OCI-LY1 (cell line): ENCODE measurements around the gene NKTR.

Source experiments
- H2AFZ ChIP-seq: fragments of 200-600 bp; sonication (generic), shearing (Covaris generic); 2 replicates; pipeline ENCODE4 v1.6.0; 2014; ENCODE audit warnings: antibody characterized with exemption, mild to moderate bottlenecking, low read length
- H3F3A ChIP-seq: fragments of 200-600 bp; sonication (generic), shearing (Covaris generic); 2 replicates; pipeline ENCODE4 v1.6.0; 2014; ENCODE audit warnings: mild to moderate bottlenecking, antibody characterized with exemption, low read length, moderate library complexity; ENCODE audit not compliant: insufficient read depth
- H3K27ac ChIP-seq: fragments of 200-600 bp; sonication (generic); 2 replicates; pipeline ENCODE4 v1.5.1; 2014; ENCODE audit warnings: low read length, mixed run types, mild to moderate bottlenecking, low read depth; ENCODE audit not compliant: poor library complexity, severe bottlenecking
- H3K27me3 ChIP-seq: fragments of 200-600 bp; sonication (generic); 2 replicates; pipeline ENCODE4 v1.6.0; 2014; ENCODE audit warnings: antibody characterized with exemption, mild to moderate bottlenecking, low read length, moderate library complexity; ENCODE audit not compliant: insufficient read depth
- H3K36me3 ChIP-seq: fragments of 200-600 bp; sonication (generic); 2 replicates; pipeline ENCODE4 v1.6.1; 2014; ENCODE audit warnings: mild to moderate bottlenecking, antibody characterized with exemption, low read length, moderate library complexity, mixed read lengths; ENCODE audit not compliant: insufficient read depth
- H3K4me1 ChIP-seq: fragments of 200-600 bp; sonication (generic); 2 replicates; pipeline ENCODE4 v1.5.1; 2014; ENCODE audit warnings: mild to moderate bottlenecking, low read length, moderate library complexity; ENCODE audit not compliant: insufficient read depth, severe bottlenecking
- H3K4me2 ChIP-seq: fragments of 200-600 bp; sonication (generic), shearing (Covaris generic); 2 replicates; pipeline ENCODE4 v1.6.1; 2014; ENCODE audit warnings: low read length
- H3K4me3 ChIP-seq: fragments of 200-600 bp; sonication (generic); 2 replicates; pipeline ENCODE4 v1.5.1; 2014; ENCODE audit warnings: low read length, low read depth, mild to moderate bottlenecking, mixed read lengths; ENCODE audit not compliant: poor library complexity, severe bottlenecking
- H3K79me2 ChIP-seq: fragments of 200-600 bp; shearing (Covaris generic); 2 replicates; pipeline ENCODE4 v1.6.1; 2016; ENCODE audit warnings: mixed run types, low read length, mixed read lengths; ENCODE audit not compliant: insufficient read depth
- H3K9ac ChIP-seq: fragments of 200-600 bp; sonication (generic), shearing (Covaris generic); 2 replicates; pipeline ENCODE4 v1.6.1; 2014; ENCODE audit warnings: mild to moderate bottlenecking, low read length, mixed read lengths
- H3K9me2 ChIP-seq: fragments of 200-600 bp; sonication (generic), shearing (Covaris generic); 2 replicates; pipeline ENCODE4 v1.6.1; 2014; ENCODE audit warnings: low read depth, mild to moderate bottlenecking, low read length, mixed read lengths
- H3K9me3 ChIP-seq: fragments of 200-600 bp; shearing (Covaris generic); 2 replicates; pipeline ENCODE4 v1.6.1; 2014; ENCODE audit warnings: low read length, mixed read lengths
- H4K20me1 ChIP-seq: fragments of 200-600 bp; sonication (generic), shearing (Covaris generic); 2 replicates; pipeline ENCODE4 v1.6.0; 2016; ENCODE audit warnings: mild to moderate bottlenecking, low read length; ENCODE audit not compliant: insufficient read depth
- CTCF ChIP-seq: fragments of 200-600 bp; sonication (generic), shearing (Covaris generic); IDR thresholded peaks from 2 replicates; pipeline ENCODE4 v1.5.1; 2017; ENCODE audit warnings: mild to moderate bottlenecking, antibody characterized with exemption, low read length, moderate library complexity, mixed read lengths
- EZH2 ChIP-seq: fragments of 200-600 bp; sonication (generic), shearing (Covaris generic); IDR thresholded peaks from 2 replicates; pipeline ENCODE4 v1.8.0; 2017; ENCODE audit warnings: borderline replicate concordance, mixed run types, mild to moderate bottlenecking, antibody characterized with exemption, low read length, moderate library complexity, mixed read lengths

NKTR gene

DNA sequence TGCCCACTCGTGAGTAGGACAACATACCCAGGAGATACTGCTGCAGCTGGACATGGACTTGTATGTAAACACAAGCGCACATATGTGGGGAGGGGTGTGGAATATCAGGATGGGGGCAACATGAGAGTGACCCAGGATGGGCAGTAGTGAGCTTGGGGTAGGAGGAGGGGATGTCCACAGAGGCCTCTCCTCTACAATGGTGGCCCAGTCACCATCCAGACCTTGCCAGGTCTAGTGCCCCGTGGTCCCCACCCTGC is 52.7 kb downstream of the NKTR start:
- Histone ChIP-seq H3K4me2 (no peak overlapping the region), H3K36me3 (peaks cover 10% of the 10 kb centered on the region; the same call in 1 of the 2 replicates), H3F3A (no peaks in the 10 kb centered on the region), H3K9ac (no peak overlapping the region), H3K27me3 (no peaks in the 10 kb centered on the region), H3K9me3 (no peaks in the 10 kb centered on the region), H3K4me1 (peaks cover 3% of the 10 kb centered on the region), H2AFZ (no peak overlapping the region), H3K27ac (no peak overlapping the region), H4K20me1 (no peaks in the 10 kb centered on the region), H3K79me2 (no peaks in the 10 kb centered on the region), H3K9me2 (no peaks in the 10 kb centered on the region), H3K4me3 (no peak overlapping the region)
- TF ChIP-seq EZH2, result no peak
- TF ChIP-seq CTCF, result no peak

GRCh38 chr3:42653560-42654330 is 53.3 kb downstream of the NKTR start, which contains the start of gene ZBTB47:
Gene ZBTB47, plus strand, starts transcription at chr3:42653697. Its CDS starts 4,659 bp downstream, at chr3:42658356.
- Histone ChIP-seq H3K4me2 (no peak within 1 kb of the TSS; the same call in 1 of the 2 replicates), H3K79me2 (no peaks in the 10 kb centered on the region), H3K4me3 (no peak within 1 kb of the TSS), H3K9ac (no peak within 1 kb of the TSS), H3K4me1 (peaks cover 3% of the 10 kb centered on the region), H4K20me1 (no peaks in the 10 kb centered on the region), H3K27me3 (no peaks in the 10 kb centered on the region), H3F3A (no peaks in the 10 kb centered on the region), H3K9me3 (no peaks in the 10 kb centered on the region), H3K36me3 (peaks cover 5% of the 10 kb centered on the region; the same call in 1 of the 2 replicates), H3K9me2 (no peaks in the 10 kb centered on the region), H3K27ac (no peak within 1 kb of the TSS), H2AFZ (no peak within 1 kb of the TSS)
- TF ChIP-seq CTCF (no peak), EZH2 (no peak)

DNA sequence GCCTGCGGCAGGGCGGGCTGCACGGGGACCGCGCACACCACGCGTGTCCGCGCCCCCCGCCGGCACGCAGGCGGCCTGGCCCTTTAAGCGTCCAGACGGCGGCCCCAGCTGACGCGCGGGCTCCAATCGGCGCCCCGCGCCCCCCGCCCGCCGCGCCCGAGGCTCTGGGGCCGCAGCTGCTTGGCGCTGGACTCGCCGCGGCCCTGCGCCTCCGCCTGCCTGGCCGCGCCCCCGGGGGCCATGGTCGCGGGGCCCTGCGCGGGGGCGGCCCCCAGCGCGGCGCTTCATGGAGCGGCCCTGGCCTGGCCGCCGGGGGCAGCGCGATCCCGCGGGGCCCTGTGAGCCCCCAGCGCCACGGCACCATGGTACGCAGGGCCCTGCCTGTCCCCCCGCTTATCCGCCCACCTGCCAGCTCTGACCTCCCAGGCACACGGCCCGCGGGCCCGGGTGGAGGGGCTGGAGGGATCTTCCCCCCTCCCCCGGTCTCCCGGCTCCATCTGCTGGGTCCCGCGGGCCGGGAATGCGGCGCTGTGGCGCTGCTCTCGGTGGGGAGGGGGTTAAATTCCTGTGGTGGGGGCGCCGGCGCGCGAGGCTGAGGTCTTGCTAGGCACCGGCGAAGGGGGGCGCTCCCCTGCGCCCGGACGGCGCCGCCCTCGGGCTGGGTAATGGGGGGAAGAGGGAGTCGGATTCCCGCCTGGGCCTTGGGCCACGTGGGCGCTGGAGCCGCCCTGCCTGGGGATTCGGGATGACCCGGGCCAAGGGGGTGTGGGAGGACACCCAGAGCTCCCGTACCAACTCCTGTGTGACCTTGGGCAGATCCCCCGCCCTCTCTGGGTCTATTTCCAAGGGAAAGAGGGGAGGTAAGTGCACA is 54.1 kb downstream of the NKTR start:
- H3K9me2 ChIP-seq, result no peaks in the 10 kb centered on the region
- H3K9me3 ChIP-seq, result no peaks in the 10 kb centered on the region
- H4K20me1 ChIP-seq, result no peaks in the 10 kb centered on the region
- no peaks in the 10 kb centered on the region for H3K36me3 ChIP-seq
- H3K27ac ChIP-seq, result no peak overlapping the region
- H3K4me3 ChIP-seq, result no peak overlapping the region
- no peak overlapping the region for H2AFZ ChIP-seq
- H3F3A ChIP-seq, result no peaks in the 10 kb centered on the region
- no peaks in the 10 kb centered on the region for H3K27me3 ChIP-seq
- peaks cover 3% of the 10 kb centered on the region for H3K4me1 ChIP-seq
- H3K79me2 ChIP-seq, result no peaks in the 10 kb centered on the region
- no peak overlapping the region for H3K9ac ChIP-seq
- no peak overlapping the region; the same call in 1 of the 2 replicates for H3K4me2 ChIP-seq
- TF ChIP-seq EZH2, result no peak
- TF ChIP-seq CTCF, result no peak
